ENCODE data around the gene IVD. TPM values are rescaled to one million over a fixed set of nuclear protein-coding genes. Genes with fewer than 3 reads are reported as not detected.

The IVD gene
- total and polyA plus RNA-seq, 9 of the 15 experiments (the other 6 are each of a cell fraction or from before 2014, with no cell fraction given): 0.15 to 4.5 (median 2.4) TPM

DNA sequence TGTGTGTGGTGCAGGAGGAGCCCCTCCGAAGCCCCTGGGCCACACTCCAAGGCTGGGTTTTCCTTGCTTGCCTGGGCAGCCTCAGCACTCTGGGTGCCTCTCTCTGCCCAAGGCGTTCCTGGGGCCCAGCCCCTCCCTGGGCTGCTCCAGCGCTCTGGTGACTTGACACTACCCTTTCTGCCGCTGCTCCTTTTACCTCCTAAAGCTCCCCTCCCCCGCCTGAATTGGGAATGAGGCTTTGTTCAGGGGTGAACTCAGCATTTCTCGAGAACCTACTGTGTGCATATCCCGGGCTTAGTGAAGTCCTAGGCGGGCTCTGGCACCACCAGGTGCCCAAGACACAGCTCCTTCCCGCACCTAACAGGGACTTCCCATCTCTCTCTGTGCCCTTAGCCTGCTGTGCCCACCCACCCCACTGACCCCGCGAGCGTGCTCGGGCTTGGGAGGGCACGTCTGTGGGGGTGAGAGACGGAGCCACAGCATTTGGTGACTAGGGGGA is 33.9 kb downstream of the IVD start (continued):
- TF ChIP-seq ZNF436 (CRISPR knock-in tag; IDR thresholded peaks at IDR 0.05): no peak
- TF ChIP-seq ZBTB49 (CRISPR knock-in tag; IDR thresholded peaks at IDR 0.05; ENCODE audit: borderline replicate concordance): no peak
- TF ChIP-seq AFF1 (IDR thresholded peaks at IDR 0.05; ENCODE audit: low read depth in 1 of 2, partially characterized antibody in 2 of 2): peak in 1 of 2 experiments; percentile 16
- TF ChIP-seq, protein P1, sequence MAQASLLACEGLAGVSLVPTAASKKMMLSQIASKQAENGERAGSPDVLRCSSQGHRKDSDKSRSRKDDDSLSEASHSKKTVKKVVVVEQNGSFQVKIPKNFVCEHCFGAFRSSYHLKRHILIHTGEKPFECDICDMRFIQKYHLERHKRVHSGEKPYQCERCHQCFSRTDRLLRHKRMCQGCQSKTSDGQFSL (CRISPR knock-in tag; IDR thresholded peaks at IDR 0.05): no peak
- TF ChIP-seq, protein P1 (tag; IDR thresholded peaks at IDR 0.05): 0 out of 4 replicates have a peak, but pooled peaks of 1 of the 2 experiments have one; percentile 13
- TF ChIP-seq SAP30 (IDR thresholded peaks at IDR 0.05; ENCODE audit: borderline replicate concordance, insufficient read depth, low read depth, low read length, poor library complexity, severe bottlenecking): no peak
- TF ChIP-seq TEAD1 (CRISPR knock-in tag; IDR thresholded peaks at IDR 0.05): no peak
- no peak for TF ChIP-seq KLF6 (CRISPR knock-in tag; IDR thresholded peaks at IDR 0.05; ENCODE audit: borderline replicate concordance)
- TF ChIP-seq ID3 (CRISPR knock-in tag; IDR thresholded peaks at IDR 0.05): no peak
- TF ChIP-seq ID3 (tag; IDR thresholded peaks at IDR 0.05): 0 out of 2 replicates have a peak, but pooled peaks have one; percentile 23
- TF ChIP-seq HDGF (IDR thresholded peaks at IDR 0.05): 0 out of 2 replicates have a peak, but pooled peaks have one; percentile 13
- no peak for TF ChIP-seq ZNF75A (CRISPR knock-in tag; IDR thresholded peaks at IDR 0.05)
- TF ChIP-seq ZBTB7A (IDR thresholded peaks at IDR 0.05; ENCODE audit: borderline replicate concordance, control insufficient read depth, low read depth, low read length): peak; percentile 49; the same call in 1 of the 2 replicates
- no peak for TF ChIP-seq ETS1 (conservative IDR thresholded peaks at IDR 0.05; ENCODE audit: control insufficient read depth, low read depth, low read length)
- TF ChIP-seq PHF20 (IDR thresholded peaks at IDR 0.05; ENCODE audit: partially characterized antibody): no peak
- peak; percentile 37; the same call in 1 of the 2 replicates for TF ChIP-seq ZFX (CRISPR knock-in tag; IDR thresholded peaks at IDR 0.05)
- no peak for TF ChIP-seq SIX5 (IDR thresholded peaks at IDR 0.05; ENCODE audit: borderline replicate concordance in 1 of 2, insufficient read depth in 1 of 2, low read depth in 1 of 2, low read length in 2 of 2)
